Stimulated activated naive CD8-positive, alpha-beta T cell treated with anti-CD3 and anti-CD28 coated beads, Interleukin-15, Interleukin-2, amounts not matched to agents 100 ng/mL and 50 ng/mL, for 24 hours (primary cell): ENCODE data around the gene TRPM1.
A peak's percentile ranks its signal among the peaks of the same experiment; 100 is the strongest.
"Not testable (repeated sequence)": the region's sequence is repeated elsewhere in the genome, so short reads cannot be mapped to it uniquely, and the experiment has no call there.

Experiments used
- H3K27ac Mint-ChIP-seq: one replicate; pipeline ENCODE4 v1.8.0; 2021; ENCODE audit warnings: mild to moderate bottlenecking, mixed read lengths
- H3K27me3 Mint-ChIP-seq: one replicate; pipeline ENCODE4 v1.8.0; 2021; ENCODE audit warnings: mixed read lengths
- H3K36me3 Mint-ChIP-seq: one replicate; pipeline ENCODE4 v1.8.0; 2021; ENCODE audit warnings: low read depth, mixed read lengths
- H3K4me1 Mint-ChIP-seq: one replicate; pipeline ENCODE4 v1.8.0; 2021; ENCODE audit warnings: low read depth, mixed read lengths
- H3K4me3 Mint-ChIP-seq: one replicate; pipeline ENCODE4 v1.8.0; 2021; ENCODE audit warnings: mild to moderate bottlenecking, mixed read lengths
- H3K9me3 Mint-ChIP-seq: one replicate; pipeline ENCODE4 v1.8.0; 2021; ENCODE audit warnings: mixed read lengths

TRPM1 gene

DNA sequence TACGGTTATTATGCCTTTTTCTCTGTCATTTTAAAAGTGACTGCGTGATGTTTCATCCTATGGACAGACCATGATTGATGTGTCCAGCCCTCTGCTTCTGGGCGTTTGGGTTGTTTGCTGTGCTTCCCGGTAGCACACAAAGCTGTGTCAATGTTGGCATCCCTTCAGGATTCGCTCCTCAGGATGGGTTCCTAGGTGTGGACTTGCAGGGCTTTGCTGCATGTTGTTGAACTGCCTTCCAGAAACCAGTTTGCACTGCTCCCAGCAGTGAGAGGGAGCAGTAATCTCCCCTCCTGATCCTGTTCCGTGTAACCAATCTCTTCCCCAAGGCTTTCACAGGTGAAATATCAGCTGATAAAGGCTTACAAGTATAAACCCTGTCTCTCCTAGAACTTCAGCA is 787 bp downstream of the TRPM1 start:
- H3K27me3 Mint-ChIP-seq: no peaks in the 10 kb centered on the region
- H3K27ac Mint-ChIP-seq: no peak overlapping the region
- H3K4me1 Mint-ChIP-seq: peaks cover 12% of the 10 kb centered on the region
- H3K9me3 Mint-ChIP-seq: no peaks in the 10 kb centered on the region
- no peaks in the 10 kb centered on the region for H3K36me3 Mint-ChIP-seq
- no peak overlapping the region for H3K4me3 Mint-ChIP-seq

DNA sequence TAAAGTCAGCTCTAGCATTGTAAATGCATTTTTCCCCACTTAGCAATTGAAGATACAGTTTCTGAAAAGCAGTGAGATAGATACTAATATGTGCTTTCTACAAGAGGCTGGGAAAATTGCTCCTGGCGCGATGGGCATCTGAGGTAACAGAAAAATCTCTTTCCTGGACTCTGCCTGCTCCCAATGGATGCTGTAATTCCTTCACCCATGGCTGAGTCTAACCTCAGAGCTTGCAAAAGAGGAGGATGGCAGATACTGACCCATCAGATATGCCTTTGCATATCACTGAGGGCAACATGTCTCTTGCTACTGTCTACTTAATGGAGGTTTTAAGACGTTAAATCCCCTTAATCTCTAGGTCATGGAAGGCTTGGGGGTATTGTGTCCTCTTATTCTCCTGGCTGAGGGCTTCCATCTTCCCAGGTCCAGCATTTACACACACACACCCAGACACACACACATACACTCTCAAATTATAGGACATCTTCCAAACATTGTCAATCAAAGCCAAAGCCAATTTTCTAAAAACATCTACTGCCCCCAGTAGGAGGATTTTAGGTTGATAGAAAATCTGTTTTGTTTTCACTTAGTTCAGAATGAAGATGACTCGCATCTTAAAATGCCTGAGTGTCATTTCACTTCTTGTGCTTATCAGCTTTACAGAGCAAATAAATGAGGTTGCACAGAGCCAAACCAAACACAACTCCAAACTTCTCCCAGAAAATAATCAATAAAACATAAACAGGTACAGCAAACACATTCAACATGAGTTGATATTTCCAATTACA is 2.4 kb downstream of the TRPM1 start:
- peaks cover 12% of the 10 kb centered on the region for H3K4me1 Mint-ChIP-seq
- no peak overlapping the region for H3K4me3 Mint-ChIP-seq
- H3K9me3 Mint-ChIP-seq: no peaks in the 10 kb centered on the region
- no peaks in the 10 kb centered on the region for H3K27me3 Mint-ChIP-seq
- no peak overlapping the region for H3K27ac Mint-ChIP-seq
- no peaks in the 10 kb centered on the region for H3K36me3 Mint-ChIP-seq

DNA sequence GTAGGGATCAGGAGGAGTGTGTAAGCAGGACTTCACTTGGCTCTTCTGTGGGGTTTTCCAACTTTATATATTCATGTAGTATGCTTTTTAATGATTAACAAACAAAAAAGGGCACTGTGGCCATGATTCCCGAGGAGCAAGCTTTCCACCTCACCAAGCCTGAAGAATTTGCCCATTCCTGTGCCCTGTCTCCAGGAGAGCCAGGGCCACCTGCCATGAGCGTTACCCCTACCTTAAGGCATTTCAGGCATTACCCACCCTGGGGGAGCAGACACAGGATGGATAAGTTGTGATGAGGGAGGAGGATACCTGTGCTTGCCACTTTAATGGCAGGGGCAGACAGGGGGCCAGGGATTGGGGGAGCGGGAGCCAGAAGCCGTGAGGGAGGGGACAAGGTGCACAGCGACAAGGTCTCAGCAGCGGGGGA is 3.0 kb downstream of the TRPM1 start:
- H3K9me3 Mint-ChIP-seq: no peaks in the 10 kb centered on the region
- no peaks in the 10 kb centered on the region for H3K27me3 Mint-ChIP-seq
- peaks cover 12% of the 10 kb centered on the region for H3K4me1 Mint-ChIP-seq
- H3K4me3 Mint-ChIP-seq: no peak overlapping the region
- H3K36me3 Mint-ChIP-seq: no peaks in the 10 kb centered on the region
- no peak overlapping the region for H3K27ac Mint-ChIP-seq

DNA sequence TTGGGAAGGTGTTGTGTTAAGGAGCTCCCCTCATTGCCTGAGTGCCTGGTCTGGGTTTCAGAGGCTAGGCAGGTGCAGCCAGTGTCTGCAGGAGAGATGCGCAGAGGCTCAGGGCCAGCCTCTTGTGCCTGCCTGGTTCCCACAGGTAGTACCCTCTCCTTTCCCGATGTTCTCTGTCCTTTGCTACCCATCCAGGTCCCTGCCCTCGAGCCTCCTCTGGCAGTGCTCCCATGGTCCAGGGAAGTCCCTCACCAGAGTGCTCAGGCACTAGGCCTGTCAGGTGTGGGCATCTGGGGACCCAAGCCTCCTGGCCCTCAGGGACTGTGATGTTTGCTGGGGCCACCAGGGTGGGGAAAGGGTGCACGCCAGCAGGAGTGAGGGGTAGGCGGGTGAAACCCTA is 5.0 kb downstream of the TRPM1 start:
- Mint-ChIP-seq H3K9me3 (no peaks in the 10 kb centered on the region), H3K36me3 (no peaks in the 10 kb centered on the region), H3K4me3 (no peak overlapping the region), H3K4me1 (peaks cover 12% of the 10 kb centered on the region), H3K27ac (no peak overlapping the region), H3K27me3 (no peaks in the 10 kb centered on the region)

DNA sequence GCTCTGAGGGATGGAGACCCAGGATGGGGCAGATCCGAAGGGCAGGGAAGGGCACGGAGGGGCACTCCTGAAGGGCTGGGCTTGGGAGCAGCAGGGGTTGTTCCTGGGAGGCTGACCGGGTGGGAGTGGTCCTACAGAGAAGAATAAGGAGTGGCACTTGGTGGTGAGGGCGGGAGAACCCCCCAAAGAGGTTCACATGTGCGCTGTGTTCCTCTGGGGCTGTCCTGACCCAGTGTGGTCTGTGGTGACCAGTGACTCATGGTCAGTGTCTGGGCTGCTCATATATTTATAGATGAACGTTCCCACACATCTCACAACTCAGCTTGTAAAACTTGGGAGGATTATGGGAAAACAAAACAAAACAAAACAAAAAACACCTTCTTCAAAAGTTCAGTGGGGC is 10.0 kb downstream of the TRPM1 start:
- no peak overlapping the region for H3K4me3 Mint-ChIP-seq
- H3K36me3 Mint-ChIP-seq: no peaks in the 10 kb centered on the region
- no peaks in the 10 kb centered on the region for H3K4me1 Mint-ChIP-seq
- no peaks in the 10 kb centered on the region for H3K9me3 Mint-ChIP-seq
- H3K27me3 Mint-ChIP-seq: no peaks in the 10 kb centered on the region
- H3K27ac Mint-ChIP-seq: no peak overlapping the region

DNA sequence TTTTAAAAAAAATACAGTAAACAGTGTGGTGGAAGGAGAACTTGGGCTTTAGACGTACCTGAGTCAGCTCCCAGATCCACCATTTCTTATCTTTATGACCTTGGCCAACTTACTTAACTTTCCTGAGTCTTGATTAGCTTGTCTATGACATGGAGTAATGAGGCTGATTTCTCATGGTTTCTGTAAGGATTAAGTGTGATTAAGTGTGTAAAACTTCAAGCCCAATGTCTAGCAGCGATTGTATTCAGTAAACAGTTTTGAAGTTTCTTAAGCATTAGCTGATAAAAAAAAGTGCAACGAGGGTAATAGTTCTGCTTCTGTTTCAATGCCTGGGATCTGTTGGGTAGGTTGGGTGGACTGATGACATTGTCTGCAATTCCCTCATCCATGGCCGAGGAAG is 10.8 kb downstream of the TRPM1 start:
- Mint-ChIP-seq H3K36me3 (no peaks in the 10 kb centered on the region), H3K27ac (no peak overlapping the region), H3K4me1 (no peaks in the 10 kb centered on the region), H3K9me3 (no peaks in the 10 kb centered on the region), H3K27me3 (no peaks in the 10 kb centered on the region), H3K4me3 (no peak overlapping the region)

DNA sequence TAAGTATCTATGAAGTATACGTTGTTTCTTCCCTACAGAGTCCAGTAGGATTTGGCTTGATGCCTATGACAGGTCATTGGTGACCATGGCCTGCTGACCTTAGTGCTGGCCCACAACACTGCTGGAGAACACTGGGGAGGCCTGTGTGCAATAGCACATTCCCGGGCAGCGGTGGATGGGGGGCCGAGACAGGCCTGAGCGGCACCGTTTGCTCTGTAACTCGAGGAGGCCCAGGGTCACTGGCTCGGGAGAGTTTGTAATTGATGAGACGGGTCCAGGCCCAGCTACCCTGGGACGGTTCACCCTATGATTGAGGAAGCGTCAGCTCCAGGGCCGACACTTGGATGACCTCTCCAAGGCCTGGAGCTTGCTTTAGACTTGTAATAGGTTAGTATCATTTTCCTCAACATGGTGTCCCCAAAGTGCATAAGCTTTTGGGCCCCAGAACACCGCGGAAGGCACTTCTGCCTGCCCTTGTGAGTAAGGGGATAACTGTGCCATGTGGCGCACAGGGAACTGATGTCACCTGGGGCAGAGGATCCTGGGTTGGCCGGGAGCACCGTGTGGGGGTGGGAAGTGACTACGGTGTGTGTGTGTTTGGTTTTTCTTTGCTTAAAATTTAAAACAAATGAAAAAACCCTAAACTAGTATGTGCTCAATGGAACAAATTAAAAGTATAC is 12.0 kb downstream of the TRPM1 start:
- Mint-ChIP-seq H3K27ac (no peak overlapping the region), H3K27me3 (no peaks in the 10 kb centered on the region), H3K4me1 (no peaks in the 10 kb centered on the region), H3K36me3 (no peaks in the 10 kb centered on the region), H3K4me3 (no peak overlapping the region), H3K9me3 (no peaks in the 10 kb centered on the region)

DNA sequence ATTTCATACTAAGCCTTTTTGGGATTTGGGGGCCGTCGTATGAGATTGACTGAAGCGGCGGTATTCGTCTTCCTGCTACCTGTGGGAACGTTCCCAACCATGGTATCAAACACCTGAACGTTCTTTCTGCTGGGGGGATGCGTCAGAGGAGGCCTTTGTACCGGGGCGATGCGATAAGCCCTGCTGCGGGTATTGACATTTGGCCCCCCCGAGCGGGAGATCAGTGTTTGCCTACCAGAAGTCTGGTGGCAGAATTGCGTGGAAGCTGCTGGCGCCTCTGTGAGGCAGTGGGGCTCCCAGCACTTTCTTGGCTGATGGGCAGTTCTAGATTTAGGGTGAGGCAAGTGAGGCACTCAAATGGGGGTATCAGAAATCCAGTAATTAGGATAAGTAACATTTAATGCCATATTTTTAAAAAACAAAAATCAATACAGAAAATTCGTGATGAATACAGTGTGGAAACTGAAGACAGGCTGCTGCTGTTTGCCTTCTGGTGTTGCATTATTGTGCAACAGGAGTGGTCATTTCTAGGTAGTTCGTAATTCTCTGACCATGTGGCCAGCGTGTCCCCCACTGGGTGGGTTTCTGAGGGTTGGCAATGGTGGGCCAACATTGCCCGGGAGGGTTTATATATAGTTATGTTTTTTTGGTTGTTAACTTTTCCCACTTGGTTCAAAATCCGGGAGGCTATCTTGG is 12.7 kb downstream of the TRPM1 start:
- H3K9me3 Mint-ChIP-seq: no peaks in the 10 kb centered on the region
- no peak overlapping the region for H3K27ac Mint-ChIP-seq
- H3K27me3 Mint-ChIP-seq: no peaks in the 10 kb centered on the region
- no peaks in the 10 kb centered on the region for H3K36me3 Mint-ChIP-seq
- H3K4me1 Mint-ChIP-seq: no peaks in the 10 kb centered on the region
- no peak overlapping the region for H3K4me3 Mint-ChIP-seq

DNA sequence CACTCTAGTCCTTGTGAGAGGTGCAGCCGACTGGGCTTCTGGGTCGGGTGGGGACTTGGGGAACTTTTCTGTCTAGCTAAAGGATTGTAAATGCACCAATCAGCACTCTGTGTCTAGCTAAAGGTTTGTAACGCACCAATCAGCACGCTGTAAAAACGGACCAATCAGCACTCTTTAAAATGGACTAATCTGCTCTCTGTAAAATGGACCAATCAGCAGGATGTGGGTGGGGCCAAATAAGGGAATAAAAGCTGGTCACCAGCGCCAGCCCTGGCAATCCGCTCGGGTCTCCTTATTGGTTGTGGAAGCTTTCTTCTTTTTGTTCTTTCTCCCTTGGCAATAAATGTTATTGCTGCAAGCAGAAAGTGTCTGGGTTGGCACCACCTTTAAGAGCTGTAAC is 13.5 kb downstream of the TRPM1 start:
- H3K9me3 Mint-ChIP-seq, H3K27me3 Mint-ChIP-seq, H3K27ac Mint-ChIP-seq, H3K4me3 Mint-ChIP-seq, H3K36me3 Mint-ChIP-seq, H3K4me1 Mint-ChIP-seq: not testable (repeated sequence)

DNA sequence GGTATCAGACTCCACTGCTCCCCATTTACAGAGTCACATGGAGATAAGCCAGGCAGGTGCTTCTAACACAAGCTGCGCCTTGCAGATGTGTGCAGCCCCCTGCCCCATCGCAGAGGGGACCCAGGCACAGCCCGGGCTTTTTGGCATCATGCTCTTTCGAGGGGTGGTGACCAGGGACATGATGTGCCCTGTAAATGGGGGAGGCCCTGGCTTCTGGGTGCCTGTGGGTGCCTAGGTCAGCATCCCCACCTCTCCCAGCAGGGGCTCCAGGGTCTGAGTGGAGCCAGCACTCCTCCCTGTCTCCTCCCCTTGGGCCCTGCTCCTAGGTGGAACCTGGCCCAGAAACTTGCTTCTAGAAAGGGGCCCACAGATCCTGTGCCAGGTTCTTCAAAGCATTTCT is 15.2 kb downstream of the TRPM1 start:
- no peak overlapping the region for H3K4me3 Mint-ChIP-seq
- no peaks in the 10 kb centered on the region for H3K27me3 Mint-ChIP-seq
- H3K4me1 Mint-ChIP-seq: peaks cover 8% of the 10 kb centered on the region
- no peak overlapping the region for H3K27ac Mint-ChIP-seq
- H3K9me3 Mint-ChIP-seq: no peaks in the 10 kb centered on the region
- no peaks in the 10 kb centered on the region for H3K36me3 Mint-ChIP-seq

DNA sequence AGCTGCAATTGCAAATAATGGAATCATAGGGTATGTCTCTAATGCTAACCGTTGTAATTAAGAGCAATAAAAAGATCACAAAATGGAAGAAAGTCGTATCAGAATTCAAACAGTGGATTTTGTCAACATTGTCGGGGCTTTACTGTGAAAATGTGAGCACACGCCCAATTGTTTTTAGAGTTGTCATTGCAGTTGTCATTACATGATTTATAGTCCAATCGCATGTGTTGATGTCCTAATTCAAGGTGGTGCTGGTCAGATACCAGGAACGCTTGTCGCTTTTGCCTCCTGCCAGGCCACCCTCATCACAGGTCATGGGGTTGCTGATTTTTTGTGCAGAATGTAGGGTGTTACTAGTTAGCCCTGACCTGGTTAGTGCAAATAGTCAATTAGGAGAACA is 16.2 kb downstream of the TRPM1 start:
- no peak overlapping the region for H3K27ac Mint-ChIP-seq
- H3K36me3 Mint-ChIP-seq: no peaks in the 10 kb centered on the region
- H3K27me3 Mint-ChIP-seq: no peaks in the 10 kb centered on the region
- H3K4me1 Mint-ChIP-seq: peaks cover 8% of the 10 kb centered on the region
- H3K4me3 Mint-ChIP-seq: no peak overlapping the region
- no peaks in the 10 kb centered on the region for H3K9me3 Mint-ChIP-seq

DNA sequence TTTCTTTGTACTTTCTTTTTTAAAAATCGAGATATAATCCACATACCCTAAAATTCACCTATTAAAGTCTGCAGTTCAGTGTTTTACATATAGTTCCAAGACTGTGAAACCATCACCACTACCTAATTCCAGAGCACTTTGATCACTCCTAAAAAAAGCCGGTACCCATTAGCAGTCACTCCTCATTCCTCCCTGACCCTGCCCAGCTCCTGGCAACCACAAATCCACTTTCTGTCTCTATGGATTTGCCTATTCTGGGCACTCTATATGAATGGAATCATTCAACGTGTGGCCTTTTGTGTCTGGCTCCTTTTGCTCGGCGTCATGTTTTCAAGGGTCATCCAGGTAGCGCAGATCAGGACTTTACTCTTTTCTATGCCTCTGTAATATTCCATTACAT is 17.3 kb downstream of the TRPM1 start:
- Mint-ChIP-seq H3K27me3 (peaks cover 9% of the 10 kb centered on the region), H3K4me1 (peaks cover 12% of the 10 kb centered on the region), H3K36me3 (no peaks in the 10 kb centered on the region), H3K27ac (no peak overlapping the region), H3K4me3 (no peak overlapping the region), H3K9me3 (no peaks in the 10 kb centered on the region)

DNA sequence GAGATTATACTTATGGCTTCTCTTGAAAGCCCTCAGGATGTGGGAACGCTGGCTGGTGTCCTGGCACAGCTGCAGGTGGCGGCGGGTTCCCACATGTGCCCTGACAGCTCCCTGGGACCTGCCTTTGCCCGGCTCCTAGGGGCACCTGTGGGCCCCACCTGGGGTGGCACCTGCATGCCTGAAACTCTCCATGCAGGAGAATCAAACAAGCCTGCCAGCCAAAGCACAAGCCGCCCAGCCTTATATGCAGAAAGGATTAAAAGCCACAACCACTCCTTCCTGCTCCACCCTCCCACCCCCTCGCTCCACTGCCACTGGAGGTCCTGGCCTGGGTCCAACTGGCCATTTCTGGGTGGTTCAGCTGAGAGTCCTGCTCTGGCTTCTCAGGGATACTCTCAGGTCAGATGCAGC is 18.1 kb downstream of the TRPM1 start:
- no peak overlapping the region for H3K4me3 Mint-ChIP-seq
- H3K9me3 Mint-ChIP-seq: no peaks in the 10 kb centered on the region
- H3K27me3 Mint-ChIP-seq: peaks cover 9% of the 10 kb centered on the region
- peaks cover 12% of the 10 kb centered on the region for H3K4me1 Mint-ChIP-seq
- H3K27ac Mint-ChIP-seq: no peak overlapping the region
- H3K36me3 Mint-ChIP-seq: no peaks in the 10 kb centered on the region

DNA sequence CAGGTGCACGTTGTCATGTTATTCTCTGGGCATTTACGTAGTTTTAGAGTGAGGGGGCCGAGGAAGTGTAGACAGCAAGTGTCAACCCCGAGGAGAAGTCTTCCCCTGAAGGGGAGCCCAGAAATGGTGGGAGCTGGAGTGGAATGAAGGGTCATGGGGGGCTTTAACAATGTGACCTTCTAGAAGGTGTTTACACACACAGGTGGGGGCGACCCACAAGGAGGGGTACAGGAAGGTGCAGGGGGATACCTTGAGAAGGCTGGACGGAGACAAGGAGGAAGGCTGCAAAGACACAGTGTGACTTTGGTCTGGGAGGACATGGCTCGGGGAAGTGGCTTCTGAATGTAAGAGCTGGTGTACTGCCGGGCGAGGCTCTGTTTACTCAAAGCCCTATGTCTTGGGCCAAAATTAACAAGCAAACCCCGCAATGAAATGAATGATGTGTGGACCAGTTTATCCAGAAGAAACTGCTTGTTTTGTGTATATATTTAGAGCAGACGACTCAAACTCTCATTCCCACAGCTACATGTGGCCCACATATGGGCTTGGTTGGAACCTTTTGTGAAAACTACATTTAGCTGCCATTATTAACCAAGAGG is 18.7 kb downstream of the TRPM1 start:
- H3K4me1 Mint-ChIP-seq: peaks cover 12% of the 10 kb centered on the region
- peak overlapping the region; percentile 19 for H3K27ac Mint-ChIP-seq
- H3K4me3 Mint-ChIP-seq: no peak overlapping the region
- peaks cover 9% of the 10 kb centered on the region for H3K27me3 Mint-ChIP-seq
- no peaks in the 10 kb centered on the region for H3K9me3 Mint-ChIP-seq
- no peaks in the 10 kb centered on the region for H3K36me3 Mint-ChIP-seq

DNA sequence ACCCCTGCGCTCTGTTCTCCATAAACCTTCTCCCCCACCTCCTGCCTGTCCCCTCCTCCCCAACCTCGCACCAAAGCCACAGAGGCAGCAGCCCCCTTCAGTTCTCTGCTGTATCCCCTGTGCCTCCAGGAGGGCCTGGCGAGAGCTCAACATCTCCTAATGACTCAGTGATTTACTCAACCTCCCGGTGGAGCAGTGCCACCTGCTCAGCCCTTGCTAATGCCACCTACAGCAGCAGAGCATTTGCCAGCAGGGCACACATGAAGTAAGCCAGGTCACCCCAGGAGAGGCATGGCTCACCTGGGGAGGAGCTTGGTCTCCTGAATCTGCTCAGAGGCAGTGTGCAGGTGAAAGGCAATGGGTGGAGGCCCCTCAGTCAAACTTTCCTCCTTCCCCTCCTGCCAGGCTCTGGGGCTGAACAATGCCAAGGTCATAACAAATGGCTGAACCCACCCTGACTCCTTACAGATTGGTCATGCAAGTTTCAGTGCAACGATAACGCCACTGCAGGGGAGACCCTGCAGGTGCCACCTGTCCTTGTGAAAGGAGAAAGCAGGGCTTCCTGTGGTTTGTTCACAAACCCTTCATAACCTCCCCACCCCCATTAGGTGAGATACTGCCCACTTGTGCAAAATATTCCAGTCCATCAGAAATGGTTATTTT is 19.8 kb downstream of the TRPM1 start:
- no peak overlapping the region for H3K27ac Mint-ChIP-seq
- peaks cover 17% of the 10 kb centered on the region for H3K4me1 Mint-ChIP-seq
- H3K4me3 Mint-ChIP-seq: no peak overlapping the region
- H3K36me3 Mint-ChIP-seq: no peaks in the 10 kb centered on the region
- H3K27me3 Mint-ChIP-seq: peaks cover 9% of the 10 kb centered on the region
- H3K9me3 Mint-ChIP-seq: no peaks in the 10 kb centered on the region
